OCI-LY7 (cell line): ENCODE measurements around the gene NLRX1.

Experiments
- EZH2phosphoT487 ChIP-seq: fragments of 200-600 bp; sonication (generic); IDR thresholded peaks from 2 replicates; pipeline ENCODE4 v1.6.1; 2018; ENCODE audit warnings: low read depth, borderline replicate concordance, mild to moderate bottlenecking, mixed run types, antibody characterized with exemption, low read length, moderate library complexity, mixed read lengths
- TF ChIP-seq, protein P1 (sequence below): fragments of 200-600 bp; sonication (generic); conservative IDR thresholded peaks from 2 replicates; pipeline ENCODE4 v1.5.1; 2014; ENCODE audit warnings: mild to moderate bottlenecking, antibody characterized with exemption, low read length, moderate library complexity, mixed read lengths

DNA sequence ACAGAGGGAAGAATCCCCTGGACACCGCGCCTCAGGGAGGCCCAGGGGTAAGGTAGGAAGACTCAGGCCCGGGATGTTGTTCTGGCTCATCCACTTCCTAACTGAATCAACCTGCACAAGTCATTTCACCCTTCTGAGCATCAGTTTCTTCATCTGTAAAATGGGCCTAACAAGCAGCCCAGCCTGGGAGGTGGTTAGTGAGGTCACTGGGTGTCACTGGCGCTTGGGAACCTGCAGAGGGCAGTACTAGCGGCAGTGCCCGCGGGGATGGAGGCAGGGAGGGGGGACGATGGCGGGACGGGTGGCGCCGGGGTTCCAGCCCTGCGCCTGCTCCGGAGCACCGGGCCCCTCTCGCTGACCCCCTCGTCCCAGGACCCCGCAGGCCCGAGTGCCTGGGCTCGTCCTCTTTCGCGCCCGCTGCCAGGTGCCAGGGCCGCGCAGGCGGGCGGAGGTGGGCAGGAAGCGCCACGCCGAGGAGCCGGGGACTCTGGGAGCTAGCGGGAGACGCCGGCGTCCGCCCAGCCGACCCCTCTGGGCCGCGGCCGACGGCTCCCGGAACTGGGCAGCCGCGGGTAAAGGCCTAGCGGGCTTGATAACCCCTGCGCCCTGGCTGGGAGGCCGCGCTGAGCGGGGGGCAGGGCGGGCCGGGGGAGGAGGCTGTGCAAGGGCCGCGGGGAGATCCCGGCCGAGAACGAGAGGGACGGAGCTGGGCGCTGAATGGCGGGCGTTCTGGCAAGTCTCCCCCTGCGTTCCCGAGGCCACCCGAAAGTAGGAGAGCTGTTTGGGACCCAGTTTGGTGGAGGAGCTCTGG, at the start of gene NLRX1:
- TF ChIP-seq, protein P1, sequence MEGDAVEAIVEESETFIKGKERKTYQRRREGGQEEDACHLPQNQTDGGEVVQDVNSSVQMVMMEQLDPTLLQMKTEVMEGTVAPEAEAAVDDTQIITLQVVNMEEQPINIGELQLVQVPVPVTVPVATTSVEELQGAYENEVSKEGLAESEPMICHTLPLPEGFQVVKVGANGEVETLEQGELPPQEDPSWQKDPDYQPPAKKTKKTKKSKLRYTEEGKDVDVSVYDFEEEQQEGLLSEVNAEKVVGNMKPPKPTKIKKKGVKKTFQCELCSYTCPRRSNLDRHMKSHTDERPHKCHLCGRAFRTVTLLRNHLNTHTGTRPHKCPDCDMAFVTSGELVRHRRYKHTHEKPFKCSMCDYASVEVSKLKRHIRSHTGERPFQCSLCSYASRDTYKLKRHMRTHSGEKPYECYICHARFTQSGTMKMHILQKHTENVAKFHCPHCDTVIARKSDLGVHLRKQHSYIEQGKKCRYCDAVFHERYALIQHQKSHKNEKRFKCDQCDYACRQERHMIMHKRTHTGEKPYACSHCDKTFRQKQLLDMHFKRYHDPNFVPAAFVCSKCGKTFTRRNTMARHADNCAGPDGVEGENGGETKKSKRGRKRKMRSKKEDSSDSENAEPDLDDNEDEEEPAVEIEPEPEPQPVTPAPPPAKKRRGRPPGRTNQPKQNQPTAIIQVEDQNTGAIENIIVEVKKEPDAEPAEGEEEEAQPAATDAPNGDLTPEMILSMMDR, result peak; percentile 87
- TF ChIP-seq EZH2phosphoT487, result no peak
